HepG2 (cell line): ENCODE data around the gene LATS1. TPM values are rescaled to one million over a fixed set of nuclear protein-coding genes. Genes with fewer than 3 reads are reported as not detected.

Experiments
- ATM ChIP-seq: fragments of 450-650 bp; IDR thresholded peaks from 2 replicates; pipeline ENCODE4 v1.7.1; 2017; ENCODE audit warnings: mild to moderate bottlenecking, borderline replicate concordance
- BHLHE40 ChIP-seq: IDR thresholded peaks from 2 replicates; pipeline ENCODE4 v1.6.1; 2011; ENCODE audit warnings: low read length, improper control_type of control experiment
- CSRNP1 ChIP-seq: sonication (generic); formaldehyde crosslinking; IDR thresholded peaks from 2 replicates; pipeline ENCODE4 v1.8.1; 2023; ENCODE audit warnings: mild to moderate bottlenecking, missing genetic modification reagents
- GZF1 ChIP-seq: sonication (generic); formaldehyde crosslinking; IDR thresholded peaks from 2 replicates; pipeline ENCODE4 v1.5.1; 2020; ENCODE audit warnings: mild to moderate bottlenecking, missing genetic modification reagents
- HMG20A ChIP-seq: IDR thresholded peaks from 2 replicates; pipeline ENCODE4 v1.6.1; 2016; ENCODE audit warnings: borderline replicate concordance
- HNRNPUL1 ChIP-seq: fragments of 200-400 bp; formaldehyde crosslinking; IDR thresholded peaks from 2 replicates; pipeline ENCODE4 v1.6.1; 2017; ENCODE audit warnings: low read depth, mild to moderate bottlenecking, low read length, moderate library complexity
- PAXIP1 ChIP-seq: sonication (generic); formaldehyde crosslinking; conservative IDR thresholded peaks from 2 replicates; pipeline ENCODE4 v1.4.0; 2020; ENCODE audit warnings: mild to moderate bottlenecking, missing genetic modification reagents, moderate library complexity
- PITX1 ChIP-seq: sonication (generic); formaldehyde crosslinking; IDR thresholded peaks from 2 replicates; pipeline ENCODE4 v1.5.1; 2020; ENCODE audit warnings: mild to moderate bottlenecking, missing genetic modification reagents
- REL ChIP-seq: sonication (generic); formaldehyde crosslinking; conservative IDR thresholded peaks from 2 replicates; pipeline ENCODE4 v1.8.0; 2022; ENCODE audit warnings: mild to moderate bottlenecking, missing genetic modification reagents, moderate library complexity
- SATB2 ChIP-seq: sonication (generic); formaldehyde crosslinking; IDR thresholded peaks from 2 replicates; pipeline ENCODE4 v1.5.0; 2020; ENCODE audit warnings: missing genetic modification reagents
- SPEN ChIP-seq: sonication (generic); formaldehyde crosslinking; IDR thresholded peaks from 2 replicates; pipeline ENCODE4 v1.5.1; 2020; ENCODE audit warnings: low read depth, mild to moderate bottlenecking, missing genetic modification reagents
- USF2 ChIP-seq, 2 experiments: sonication (generic) in 1 of 2; formaldehyde crosslinking in 1 of 2; IDR thresholded peaks; 2 replicates each; pipeline versions ENCODE4 v1.5.1 to v1.6.1; 2011 to 2020; ENCODE audit warnings: borderline replicate concordance in 1 of 2, low read depth in 1 of 2, low read length in 1 of 2, mild to moderate bottlenecking in 1 of 2, missing genetic modification reagents in 1 of 2, moderate library complexity in 1 of 2
- ZBTB3 ChIP-seq: sonication (generic); formaldehyde crosslinking; IDR thresholded peaks from 2 replicates; pipeline ENCODE4 v1.4.0; 2020; ENCODE audit warnings: low read depth, mild to moderate bottlenecking, moderate library complexity, missing genetic modification reagents, borderline replicate concordance
- ZBTB44 ChIP-seq: sonication (generic); formaldehyde crosslinking; IDR thresholded peaks from 2 replicates; pipeline ENCODE4 v1.4.0; 2020; ENCODE audit warnings: missing genetic modification reagents
- ZNF562 ChIP-seq: sonication (generic); formaldehyde crosslinking; IDR thresholded peaks from 2 replicates; pipeline ENCODE4 v1.8.0; 2022; ENCODE audit warnings: missing genetic modification reagents, borderline replicate concordance
- ZNF580 ChIP-seq: IDR thresholded peaks from 2 replicates; pipeline ENCODE4 v1.6.1; 2016; ENCODE audit warnings: low read depth, borderline replicate concordance
- ZNF768 ChIP-seq: sonication (generic); formaldehyde crosslinking; IDR thresholded peaks from 2 replicates; pipeline ENCODE4 v1.4.0; 2020; ENCODE audit warnings: missing genetic modification reagents
- polyA plus RNA-seq, 8 experiments: library from polyadenylated mRNA; depleted of rRNA in 3 of 8; stranded (reverse) in 7 of 8; unstranded in 1 of 8; fragments of >200 nt; fragmentation: Illumina TruSeq in 4 of 8; extraction: Trizol in 4 of 8; gene quantifications; 2 replicates each; pipeline versions ENCODE4 v1.2.1 to v1.2.3, GENCODE V29; 2011 to 2016; ENCODE audit warnings: low read depth in 4 of 8, missing spikeins in 1 of 8, mixed read lengths in 1 of 8; ENCODE audit not compliant: insufficient read depth in 1 of 8
- total RNA-seq, 5 experiments: library from RNA; depleted of rRNA; stranded (reverse); fragments of >200 nt; fragmentation: Illumina TruSeq; extraction: Trizol; gene quantifications; 2 replicates each; pipeline ENCODE4 v1.2.3, GENCODE V29; 2016; ENCODE audit warnings: low read depth in 1 of 5

Gene LATS1
- total and polyA plus RNA-seq, 2 of the 13 experiments (the other 11 are each of a cell fraction or from before 2014, with no cell fraction given), result 9.9 to 12.6 TPM

GRCh38 chr6:149648148-149649145 lies 69.5 kb downstream of the LATS1 start, which contains the start of gene KATNA1 (continued):
- TF ChIP-seq USF2 (IDR thresholded peaks at IDR 0.05; ENCODE audit: low read depth, low read length) (no peak), USF2 (CRISPR knock-in tag; IDR thresholded peaks at IDR 0.05; ENCODE audit: borderline replicate concordance) (no peak; the same call in 1 of the 2 replicates), BHLHE40 (peak; percentile 65), SATB2 (CRISPR knock-in tag) (peak; percentile 99), ZNF580 (CRISPR knock-in tag) (peak; percentile 100; the same call in 1 of the 2 replicates), HNRNPUL1 (0 out of 2 replicates have a peak, but pooled peaks have one; percentile 57), REL (CRISPR knock-in tag) (peak; percentile 100), SPEN (CRISPR knock-in tag) (peak; percentile 98), CSRNP1 (CRISPR knock-in tag) (peak; percentile 99), ZBTB3 (peak; percentile 91), ATM (no peak), ZBTB44 (CRISPR knock-in tag) (peak; percentile 91), GZF1 (CRISPR knock-in tag) (0 out of 2 replicates have a peak, but pooled peaks have one; percentile 86), ZNF562 (peak; percentile 95; the same call in 1 of the 2 replicates), PITX1 (CRISPR knock-in tag) (peak; percentile 87), ZNF768 (CRISPR knock-in tag) (peak; percentile 82; the same call in 1 of the 2 replicates), HMG20A (CRISPR knock-in tag) (peak; percentile 56; the same call in 1 of the 2 replicates), PAXIP1 (CRISPR knock-in tag) (peak; percentile 82)
